Measurements from ENCODE around the gene APBB2. TPM values are rescaled to one million over a fixed set of nuclear protein-coding genes. Genes with fewer than 3 reads are reported as not detected.

The APBB2 gene
- total RNA-seq, 1 experiment from 2014 or later, result 46.0 TPM

DNA sequence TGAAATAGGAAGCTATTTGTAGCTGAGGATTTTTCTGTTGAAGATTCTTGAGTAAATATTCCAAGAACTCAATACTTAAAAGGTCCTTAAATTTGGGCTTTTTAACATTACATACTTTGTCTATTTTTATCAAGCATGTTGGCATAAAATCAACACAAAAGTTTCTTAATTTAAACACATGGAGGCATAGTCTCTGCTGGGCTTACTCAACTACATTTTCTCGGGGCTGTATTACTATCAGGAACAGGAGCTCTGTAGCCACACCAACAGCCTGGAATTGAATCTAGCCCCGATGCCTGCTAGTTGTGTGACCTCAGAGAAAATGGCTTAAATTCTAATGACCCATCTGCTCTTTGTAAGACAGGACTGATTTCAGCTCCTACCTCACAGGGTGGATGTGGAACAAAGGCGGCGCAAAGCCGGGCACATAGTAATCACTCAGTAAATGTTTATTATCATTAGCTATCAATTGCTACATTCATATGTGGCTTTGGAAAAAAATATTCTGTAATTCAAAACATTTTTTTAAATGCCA is 257.6 kb downstream of the APBB2 start:
- Histone ChIP-seq H3K27me3 (ENCODE audit: insufficient read depth, low read depth) (no peaks in the 10 kb centered on the region), H3K4me2 (no peak overlapping the region), H3K4me1 (replicated peaks; ENCODE audit: insufficient read depth) (no peaks in the 10 kb centered on the region), H3K4me3 (no peak overlapping the region), H3K79me2 (ENCODE audit: low read depth) (no peaks in the 10 kb centered on the region), H3F3A (ENCODE audit: insufficient read depth, low read depth) (no peaks in the 10 kb centered on the region), H3K9me3 (ENCODE audit: insufficient read depth, low read depth) (no peaks in the 10 kb centered on the region), H3K36me3 (ENCODE audit: low read depth) (no peaks in the 10 kb centered on the region), H4K20me1 (ENCODE audit: insufficient read depth) (no peaks in the 10 kb centered on the region; the same call in 1 of the 2 replicates), H3K9me2 (ENCODE audit: insufficient read depth) (no peaks in the 10 kb centered on the region), H3K27ac (no peak overlapping the region), H2AFZ (no peak overlapping the region)
- intact Hi-C loops (cut with micrococcal nuclease; ENCODE audit: unreplicated experiment), result no loop called here
- no peak for TF ChIP-seq CTCF (conservative IDR thresholded peaks at IDR 0.05)
- POLR2A ChIA-PET (ENCODE audit: unreplicated experiment), result no interaction called here
- DNase-seq, result no peak
- CTCF ChIA-PET, result interaction anchor here (0.7 kb wide), 1 partner anchor 197 kb away, joined by 3 read pairs; no protein-coding TSS in a partner anchor
- no TSS peak for BruUV-seq (replicated peaks)

DNA sequence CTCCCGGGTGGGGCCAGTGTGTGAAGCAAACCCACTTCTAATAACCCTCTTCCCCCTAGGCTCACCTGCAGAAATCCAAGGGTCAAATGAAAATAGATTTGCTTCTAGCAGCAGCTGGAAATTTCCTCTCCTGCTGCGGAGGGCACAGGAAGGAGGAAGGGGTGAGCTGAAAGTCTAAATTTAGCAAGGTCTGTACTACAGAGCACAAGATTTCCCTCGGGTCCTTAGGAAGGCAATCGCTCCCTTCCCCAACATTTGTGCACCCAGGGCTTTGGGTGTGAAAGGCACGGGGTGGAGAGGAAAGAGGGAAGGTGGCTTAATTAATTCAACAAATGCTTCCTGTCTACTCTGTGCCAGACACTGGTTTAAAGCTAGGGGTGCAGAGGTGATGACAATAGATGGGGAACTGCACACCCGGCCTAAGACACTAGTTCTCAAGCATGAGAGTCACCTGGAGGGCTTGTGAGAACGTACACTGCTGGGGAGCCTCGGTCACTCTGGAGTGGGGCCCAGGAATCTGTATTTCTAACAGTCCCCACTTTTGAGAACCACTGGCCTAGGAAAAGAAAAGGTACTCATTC is 260.2 kb downstream of the APBB2 start:
- H3K4me1 ChIP-seq (replicated peaks; ENCODE audit: insufficient read depth), result no peaks in the 10 kb centered on the region
- no peak overlapping the region for H3K27ac ChIP-seq
- TF ChIP-seq CTCF (conservative IDR thresholded peaks at IDR 0.05) (no peak), EZH2 (IDR thresholded peaks at IDR 0.05; ENCODE audit: low read depth) (no peak)
- no peaks in the 10 kb centered on the region for H3K27me3 ChIP-seq (ENCODE audit: insufficient read depth, low read depth)
- H3K9me3 ChIP-seq (ENCODE audit: insufficient read depth, low read depth), result no peaks in the 10 kb centered on the region
- ChIA-PET POLR2A (ENCODE audit: unreplicated experiment) (no interaction called here), CTCF (no interaction called here)
- no TSS peak for BruUV-seq (replicated peaks)
- H3F3A ChIP-seq (ENCODE audit: insufficient read depth, low read depth), result no peaks in the 10 kb centered on the region
- H2AFZ ChIP-seq, result no peak overlapping the region
- no peaks in the 10 kb centered on the region for H3K79me2 ChIP-seq (ENCODE audit: low read depth)
- no peak overlapping the region for H3K4me3 ChIP-seq
- intact Hi-C loops (cut with micrococcal nuclease; ENCODE audit: unreplicated experiment), result no loop called here
- no peaks in the 10 kb centered on the region for H3K36me3 ChIP-seq (ENCODE audit: low read depth)
- H3K4me2 ChIP-seq, result no peak overlapping the region
- no peak for DNase-seq
- H3K9me2 ChIP-seq (ENCODE audit: insufficient read depth), result no peaks in the 10 kb centered on the region
- no peaks in the 10 kb centered on the region; the same call in 1 of the 2 replicates for H4K20me1 ChIP-seq (ENCODE audit: insufficient read depth)

GRCh38 chr4:40953283-40954087 is 260.9 kb downstream of the APBB2 start:
- Histone ChIP-seq H3K79me2 (ENCODE audit: low read depth) (no peaks in the 10 kb centered on the region), H3K4me3 (no peak overlapping the region), H3K4me2 (no peak overlapping the region), H3F3A (ENCODE audit: insufficient read depth, low read depth) (no peaks in the 10 kb centered on the region), H4K20me1 (ENCODE audit: insufficient read depth) (no peaks in the 10 kb centered on the region; the same call in 1 of the 2 replicates), H3K4me1 (replicated peaks; ENCODE audit: insufficient read depth) (no peaks in the 10 kb centered on the region), H3K27me3 (ENCODE audit: insufficient read depth, low read depth) (no peaks in the 10 kb centered on the region), H3K36me3 (ENCODE audit: low read depth) (no peaks in the 10 kb centered on the region), H3K9me2 (ENCODE audit: insufficient read depth) (no peaks in the 10 kb centered on the region), H3K9me3 (ENCODE audit: insufficient read depth, low read depth) (no peaks in the 10 kb centered on the region), H2AFZ (no peak overlapping the region), H3K27ac (no peak overlapping the region)
- no peak for DNase-seq
- BruUV-seq (replicated peaks), result no TSS peak
- intact Hi-C loops (cut with micrococcal nuclease; ENCODE audit: unreplicated experiment), result no loop called here
- TF ChIP-seq CTCF (conservative IDR thresholded peaks at IDR 0.05), result no peak
- no peak for TF ChIP-seq EZH2 (IDR thresholded peaks at IDR 0.05; ENCODE audit: low read depth)
- CTCF ChIA-PET, result no interaction called here
- POLR2A ChIA-PET (ENCODE audit: unreplicated experiment), result no interaction called here
